PC-9 (cell line): ENCODE measurements around the gene LCP1. TPM values are rescaled to one million over a fixed set of nuclear protein-coding genes. Genes with fewer than 3 reads are reported as not detected.

Experiments used
- BruUV-seq: library from RNA; stranded (reverse); fragments of 400-500 nt; replicated peaks from 2 replicates; lab custom pipeline; 2021; lab: Mats Ljungman, UMichigan
- CTCF ChIA-PET: fragments of 300-600 bp; sonication (Branson Sonifier 250); formaldehyde crosslinking; loops from one replicate; lab custom pipeline; 2022; ENCODE audit warnings: antibody characterized with exemption; lab: Charles Lee
- POLR2A ChIA-PET: fragments of 300-600 bp; sonication (Branson Sonifier 250); formaldehyde crosslinking; loops from one replicate; lab custom pipeline; 2022; ENCODE audit warnings: antibody characterized with exemption; ENCODE audit not compliant: unreplicated experiment; lab: Charles Lee
- DNase-seq, 2 experiments: peaks; one replicate each; pipeline versions ENCODE4 v3.0.0 to v3.0.0-alpha.2; 2015 to 2022; ENCODE audit warnings: mixed read lengths in 1 of 2
- H2AFZ ChIP-seq: fragments of 200-600 bp; sonication (generic); 2 replicates; pipeline ENCODE4 v1.8.1; 2017; ENCODE audit warnings: antibody characterized with exemption
- H3F3A ChIP-seq: fragments of 200-600 bp; sonication (generic); 2 replicates; pipeline ENCODE4 v1.8.1; 2017; ENCODE audit warnings: antibody characterized with exemption, mild to moderate bottlenecking, low read depth; ENCODE audit not compliant: insufficient read depth
- H3K27ac ChIP-seq: fragments of 200-600 bp; sonication (generic); 2 replicates; pipeline ENCODE4 v1.6.1; 2016; ENCODE audit warnings: mixed run types
- H3K27me3 ChIP-seq: fragments of 200-600 bp; sonication (generic); 2 replicates; pipeline ENCODE4 v1.6.1; 2016; ENCODE audit warnings: low read depth, mixed run types; ENCODE audit not compliant: insufficient read depth
- H3K36me3 ChIP-seq: fragments of 200-600 bp; sonication (generic); 2 replicates; pipeline ENCODE4 v1.6.1; 2016; ENCODE audit warnings: low read depth, mixed run types
- H3K4me1 ChIP-seq: fragments of 200-600 bp; sonication (generic); replicated peaks from 2 replicates; pipeline ENCODE4 v1.6.1; 2016; ENCODE audit warnings: mixed run types; ENCODE audit not compliant: insufficient read depth
- H3K4me2 ChIP-seq: fragments of 200-600 bp; sonication (generic); 2 replicates; pipeline ENCODE4 v1.6.1; 2017; ENCODE audit warnings: mixed run types
- H3K4me3 ChIP-seq: fragments of 200-600 bp; sonication (generic); 2 replicates; pipeline ENCODE4 v1.6.1; 2016; ENCODE audit warnings: mixed run types
- H3K79me2 ChIP-seq: fragments of 200-600 bp; sonication (generic); 2 replicates; pipeline ENCODE4 v1.6.1; 2017; ENCODE audit warnings: low read depth, mixed run types
- H3K9me2 ChIP-seq: fragments of 200-600 bp; sonication (generic); 2 replicates; pipeline ENCODE4 v1.8.1; 2017; ENCODE audit warnings: mild to moderate bottlenecking; ENCODE audit not compliant: insufficient read depth
- H3K9me3 ChIP-seq: fragments of 200-600 bp; sonication (generic); 2 replicates; pipeline ENCODE4 v1.8.1; 2016; ENCODE audit warnings: low read depth; ENCODE audit not compliant: insufficient read depth
- H4K20me1 ChIP-seq: fragments of 200-600 bp; sonication (generic); 2 replicates; pipeline ENCODE4 v1.8.1; 2017; ENCODE audit not compliant: insufficient read depth
- EZH2 ChIP-seq: fragments of 200-600 bp; sonication (generic); IDR thresholded peaks from 2 replicates; pipeline ENCODE4 v1.8.0; 2017; ENCODE audit warnings: antibody characterized with exemption, low read depth
- intact Hi-C: fragments of 100-400 bp; cut with micrococcal nuclease; formaldehyde crosslinking; loops from one replicate; pipeline ENCODE4 v1.10.0; 2022; ENCODE audit not compliant: unreplicated experiment
- total RNA-seq: library from RNA; stranded (reverse); gene quantifications from 2 replicates; pipeline ENCODE4 v1.2.3, GENCODE V29; 2021
- TF ChIP-seq, protein P1 (sequence below): fragments of 200-600 bp; sonication (generic); conservative IDR thresholded peaks from 2 replicates; pipeline ENCODE4 v1.6.1; 2017; ENCODE audit warnings: mixed run types, antibody characterized with exemption, mild to moderate bottlenecking, moderate library complexity

The LCP1 gene
- total RNA-seq, 1 experiment from 2014 or later = 197 TPM

DNA sequence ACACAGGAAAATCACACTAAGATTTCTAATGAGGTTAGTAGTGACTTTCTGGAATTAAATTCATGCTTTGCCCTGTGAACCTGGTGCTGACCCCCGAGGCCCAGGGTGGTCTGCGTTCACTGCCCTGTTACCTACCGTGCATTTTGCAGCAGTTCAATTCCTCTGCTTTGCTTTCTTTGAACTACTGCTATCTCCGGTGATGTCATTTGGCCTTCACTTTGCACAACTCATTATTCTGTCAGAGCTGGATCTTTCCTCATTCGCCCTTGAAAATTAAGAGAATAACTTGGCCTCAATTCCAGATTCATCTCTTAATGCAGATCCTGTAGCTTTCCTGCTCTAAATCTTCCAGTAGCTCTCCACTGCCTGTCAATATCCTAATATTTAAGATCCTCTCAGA lies 21.0 kb upstream of the LCP1 start:
- 0 out of 2 replicates have a peak, but pooled peaks cover 5% of the 10 kb centered on the region for H3K4me1 ChIP-seq
- DNase-seq = no peak
- H3F3A ChIP-seq = no peaks in the 10 kb centered on the region
- BruUV-seq = no TSS peak
- TF ChIP-seq, protein P1, sequence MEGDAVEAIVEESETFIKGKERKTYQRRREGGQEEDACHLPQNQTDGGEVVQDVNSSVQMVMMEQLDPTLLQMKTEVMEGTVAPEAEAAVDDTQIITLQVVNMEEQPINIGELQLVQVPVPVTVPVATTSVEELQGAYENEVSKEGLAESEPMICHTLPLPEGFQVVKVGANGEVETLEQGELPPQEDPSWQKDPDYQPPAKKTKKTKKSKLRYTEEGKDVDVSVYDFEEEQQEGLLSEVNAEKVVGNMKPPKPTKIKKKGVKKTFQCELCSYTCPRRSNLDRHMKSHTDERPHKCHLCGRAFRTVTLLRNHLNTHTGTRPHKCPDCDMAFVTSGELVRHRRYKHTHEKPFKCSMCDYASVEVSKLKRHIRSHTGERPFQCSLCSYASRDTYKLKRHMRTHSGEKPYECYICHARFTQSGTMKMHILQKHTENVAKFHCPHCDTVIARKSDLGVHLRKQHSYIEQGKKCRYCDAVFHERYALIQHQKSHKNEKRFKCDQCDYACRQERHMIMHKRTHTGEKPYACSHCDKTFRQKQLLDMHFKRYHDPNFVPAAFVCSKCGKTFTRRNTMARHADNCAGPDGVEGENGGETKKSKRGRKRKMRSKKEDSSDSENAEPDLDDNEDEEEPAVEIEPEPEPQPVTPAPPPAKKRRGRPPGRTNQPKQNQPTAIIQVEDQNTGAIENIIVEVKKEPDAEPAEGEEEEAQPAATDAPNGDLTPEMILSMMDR = no peak
- TF ChIP-seq EZH2 = no peak
- no peaks in the 10 kb centered on the region for H3K27me3 ChIP-seq
- no peaks in the 10 kb centered on the region for H3K9me2 ChIP-seq
- H3K79me2 ChIP-seq = no peaks in the 10 kb centered on the region
- intact Hi-C loops = no loop called here
- ChIA-PET POLR2A (no interaction called here), CTCF (interaction anchor here (1.3 kb wide), 1 partner anchor 42 kb away, joined by 4 read pairs; no protein-coding TSS in a partner anchor)
- H3K9me3 ChIP-seq = no peaks in the 10 kb centered on the region
- no peaks in the 10 kb centered on the region for H3K36me3 ChIP-seq
- no peak overlapping the region for H2AFZ ChIP-seq
- H3K27ac ChIP-seq = no peak overlapping the region
- H3K4me3 ChIP-seq = no peak overlapping the region
- no peaks in the 10 kb centered on the region for H4K20me1 ChIP-seq
- no peak overlapping the region for H3K4me2 ChIP-seq

DNA sequence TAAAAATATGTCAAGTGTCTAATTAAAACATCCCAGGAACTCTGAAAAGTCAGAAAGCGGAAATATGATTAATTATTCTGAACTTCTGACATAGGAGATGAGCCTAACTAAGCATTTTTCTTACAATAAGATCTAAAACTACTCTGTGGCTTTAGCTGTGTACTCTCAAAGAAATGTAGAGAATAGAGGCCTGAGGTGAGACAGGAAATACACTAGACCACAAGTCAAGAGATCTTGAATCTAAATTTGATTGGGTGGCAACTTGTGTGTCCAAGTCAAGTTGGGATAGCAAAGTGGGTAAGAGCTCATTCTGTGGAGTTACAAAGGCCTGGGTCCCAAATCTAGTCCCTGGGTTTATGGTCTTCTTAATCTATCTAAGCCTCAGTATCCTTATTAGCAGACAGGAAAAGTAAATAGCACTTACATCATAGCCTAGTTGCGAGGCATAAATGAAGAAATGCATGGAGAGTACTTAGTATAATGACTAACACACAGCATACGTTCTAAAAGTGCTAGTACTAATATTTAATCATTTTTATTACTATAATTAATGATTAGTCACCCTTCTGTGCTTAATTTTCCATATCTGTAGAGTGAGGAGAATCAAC lies 20.3 kb upstream of the LCP1 start:
- Histone ChIP-seq H3K9me2 (no peaks in the 10 kb centered on the region), H3F3A (peaks cover 6% of the 10 kb centered on the region; the same call in 1 of the 2 replicates), H3K4me2 (no peak overlapping the region), H2AFZ (no peak overlapping the region), H3K79me2 (no peaks in the 10 kb centered on the region), H3K36me3 (no peaks in the 10 kb centered on the region), H3K27me3 (no peaks in the 10 kb centered on the region), H4K20me1 (no peaks in the 10 kb centered on the region), H3K4me1 (peaks cover 10% of the 10 kb centered on the region), H3K9me3 (no peaks in the 10 kb centered on the region), H3K4me3 (no peak overlapping the region), H3K27ac (no peak overlapping the region)
- intact Hi-C loops = no loop called here
- CTCF ChIA-PET = no interaction called here
- DNase-seq = no peak
- no TSS peak for BruUV-seq
- TF ChIP-seq EZH2 = no peak
- TF ChIP-seq, protein P1 = no peak
- POLR2A ChIA-PET = no interaction called here

DNA sequence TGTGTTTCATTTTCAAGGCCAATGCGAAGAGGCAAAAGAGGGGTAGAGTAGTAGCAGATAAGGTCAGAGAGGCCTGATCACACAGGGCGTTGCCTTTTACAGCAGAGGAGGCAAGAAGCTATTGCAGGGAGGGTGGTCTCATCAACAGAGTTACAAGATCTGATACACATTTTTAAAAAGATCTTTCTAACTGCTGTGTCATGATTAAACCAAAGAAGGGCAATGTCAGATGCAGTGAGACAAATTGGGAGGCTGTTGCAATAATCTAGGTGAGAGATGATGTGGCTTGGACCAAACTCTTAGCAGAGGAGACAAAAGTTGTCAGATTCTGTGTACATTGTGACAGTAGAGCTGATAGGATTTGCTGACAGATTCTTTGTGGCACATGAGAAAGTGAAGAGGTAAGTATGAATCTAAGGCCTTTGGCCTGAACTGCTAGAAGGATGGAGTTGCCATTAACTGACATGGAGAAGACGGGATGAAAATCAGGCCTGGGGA lies 16.8 kb upstream of the LCP1 start:
- ChIA-PET POLR2A (no interaction called here), CTCF (no interaction called here)
- no TSS peak for BruUV-seq
- Histone ChIP-seq H3F3A (peaks cover 9% of the 10 kb centered on the region; the same call in 1 of the 2 replicates), H4K20me1 (no peaks in the 10 kb centered on the region), H3K36me3 (no peaks in the 10 kb centered on the region), H3K79me2 (no peaks in the 10 kb centered on the region), H3K27ac (no peak overlapping the region), H3K4me2 (no peak overlapping the region), H3K4me1 (peaks cover 15% of the 10 kb centered on the region), H3K27me3 (no peaks in the 10 kb centered on the region), H3K4me3 (no peak overlapping the region), H3K9me3 (no peaks in the 10 kb centered on the region), H2AFZ (no peak overlapping the region), H3K9me2 (no peaks in the 10 kb centered on the region)
- TF ChIP-seq EZH2 = no peak
- TF ChIP-seq, protein P1 = no peak
- no peak for DNase-seq
- intact Hi-C loops = no loop called here
